NOMO-1 treated with dmso at 0.1 percent for 144 hours (cell line): ENCODE results near the gene HSPA2.
A peak's percentile ranks its signal among the peaks of the same experiment; 100 is the strongest.

Experiments
- DNase-seq: peaks from one replicate; lab custom pipeline; 2025; ENCODE audit not compliant: unreplicated experiment; lab: John Stamatoyannopoulos, UW

The HSPA2 gene

DNA sequence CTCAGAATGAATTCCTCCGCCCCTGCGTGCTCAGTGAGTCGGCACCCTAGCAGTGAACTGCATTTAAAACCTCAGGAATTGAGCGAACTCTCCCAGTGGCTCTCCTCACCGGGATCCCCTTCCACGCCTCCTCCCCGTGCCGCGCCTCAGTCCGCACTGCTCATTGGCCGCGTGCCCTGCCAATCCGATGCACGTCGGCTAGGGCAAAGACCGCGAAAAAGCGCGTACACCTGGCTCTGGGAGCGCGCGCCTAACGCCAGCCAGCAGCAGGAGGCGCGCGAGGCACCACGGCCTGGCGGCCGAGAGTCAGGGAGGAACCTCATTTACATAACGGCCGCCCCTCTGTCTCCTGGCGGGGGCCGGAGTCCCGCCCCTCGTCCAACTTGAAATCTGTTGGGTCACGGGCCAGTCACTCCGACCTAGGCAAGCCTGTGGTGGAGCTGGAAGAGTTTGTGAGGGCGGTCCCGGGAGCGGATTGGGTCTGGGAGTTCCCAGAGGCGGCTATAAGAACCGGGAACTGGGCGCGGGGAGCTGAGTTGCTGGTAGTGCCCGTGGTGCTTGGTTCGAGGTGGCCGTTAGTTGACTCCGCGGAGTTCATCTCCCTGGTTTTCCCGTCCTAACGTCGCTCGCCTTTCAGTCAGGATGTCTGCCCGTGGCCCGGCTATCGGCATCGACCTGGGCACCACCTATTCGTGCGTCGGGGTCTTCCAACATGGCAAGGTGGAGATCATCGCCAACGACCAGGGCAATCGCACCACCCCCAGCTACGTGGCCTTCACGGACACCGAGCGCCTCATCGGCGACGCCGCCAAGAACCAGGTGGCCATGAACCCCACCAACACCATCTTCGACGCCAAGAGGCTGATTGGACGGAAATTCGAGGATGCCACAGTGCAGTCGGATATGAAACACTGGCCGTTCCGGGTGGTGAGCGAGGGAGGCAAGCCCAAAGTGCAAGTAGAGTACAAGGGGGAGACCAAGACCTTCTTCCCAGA lies at the start of gene HSPA2:
HSPA2 (plus strand) TSS at position 534 of the 995 bp plus-strand sequence; CDS start at position 643, 109 bp downstream.
- peak; percentile 87 for DNase-seq

GRCh38 chr14:64491637-64492036 lies 48.9 kb upstream of the HSPA2 start:
- no peak for DNase-seq

DNA sequence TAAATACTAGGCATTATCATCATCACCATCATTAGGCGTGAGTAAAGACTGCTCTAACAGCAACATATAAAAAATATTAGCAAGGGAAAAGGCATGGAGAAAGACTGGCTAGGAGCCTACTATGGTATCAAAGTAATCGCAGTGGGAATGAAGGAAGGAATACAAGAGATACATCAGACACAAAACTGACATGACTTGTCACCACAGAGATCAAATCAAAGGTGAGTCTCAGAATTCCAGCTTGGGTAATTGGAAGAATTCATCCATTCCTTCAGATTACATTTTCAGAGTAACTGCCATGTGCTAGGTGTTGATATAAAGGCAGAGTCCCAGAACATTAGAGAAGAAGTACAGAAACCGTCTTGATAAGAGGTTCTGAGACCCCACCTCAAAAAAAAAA lies 47.1 kb upstream of the HSPA2 start:
- no peak for DNase-seq

GRCh38 chr14:64495252-64495651 lies 45.3 kb upstream of the HSPA2 start:
- DNase-seq, result no peak

DNA sequence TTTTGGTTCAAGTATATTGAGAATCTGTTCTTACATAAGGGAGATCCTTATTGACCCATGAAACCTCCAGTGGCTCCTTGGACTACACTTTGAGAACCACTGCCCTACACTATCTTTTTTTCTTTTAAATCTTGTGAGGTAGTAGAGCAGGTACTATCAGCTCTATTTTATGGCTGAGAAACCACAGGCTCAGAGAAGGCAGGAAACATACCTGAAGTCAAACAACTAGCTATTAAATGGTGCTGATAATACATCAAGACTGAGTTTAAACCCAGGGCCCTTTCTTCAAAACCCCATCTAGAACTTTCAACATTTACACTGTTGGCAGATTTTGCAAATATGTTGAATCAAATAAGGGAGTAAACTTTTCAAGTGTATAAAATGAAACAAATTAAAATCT lies 43.8 kb upstream of the HSPA2 start:
- DNase-seq, result no peak

DNA sequence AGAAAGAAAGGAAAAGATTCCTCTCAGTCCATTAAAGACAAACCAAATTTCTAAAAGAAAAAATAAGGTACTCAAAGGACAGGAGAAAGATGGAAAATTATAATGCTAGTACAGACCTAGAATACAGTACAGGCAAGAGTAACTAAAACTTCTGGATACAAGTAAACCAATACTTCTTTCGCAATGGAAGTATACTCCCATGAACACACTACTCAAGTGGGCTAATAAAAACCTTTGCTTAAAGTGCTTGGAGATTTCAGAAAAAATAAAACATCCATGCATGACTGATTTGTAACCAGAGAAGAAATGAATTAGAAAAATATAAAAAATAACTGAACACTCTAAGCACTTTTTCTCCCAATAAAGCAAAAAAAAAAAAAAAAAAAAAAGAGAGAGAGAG lies 40.5 kb upstream of the HSPA2 start:
- DNase-seq, result no peak

GRCh38 chr14:64501411-64502171 lies 39.0 kb upstream of the HSPA2 start:
- DNase-seq, result no peak

GRCh38 chr14:64502456-64502855 lies 38.1 kb upstream of the HSPA2 start:
- DNase-seq, result no peak

- no peak for DNase-seq
Observed at GRCh38 chr14:64502887-64503433, 37.6 kb upstream of the HSPA2 start.

DNA sequence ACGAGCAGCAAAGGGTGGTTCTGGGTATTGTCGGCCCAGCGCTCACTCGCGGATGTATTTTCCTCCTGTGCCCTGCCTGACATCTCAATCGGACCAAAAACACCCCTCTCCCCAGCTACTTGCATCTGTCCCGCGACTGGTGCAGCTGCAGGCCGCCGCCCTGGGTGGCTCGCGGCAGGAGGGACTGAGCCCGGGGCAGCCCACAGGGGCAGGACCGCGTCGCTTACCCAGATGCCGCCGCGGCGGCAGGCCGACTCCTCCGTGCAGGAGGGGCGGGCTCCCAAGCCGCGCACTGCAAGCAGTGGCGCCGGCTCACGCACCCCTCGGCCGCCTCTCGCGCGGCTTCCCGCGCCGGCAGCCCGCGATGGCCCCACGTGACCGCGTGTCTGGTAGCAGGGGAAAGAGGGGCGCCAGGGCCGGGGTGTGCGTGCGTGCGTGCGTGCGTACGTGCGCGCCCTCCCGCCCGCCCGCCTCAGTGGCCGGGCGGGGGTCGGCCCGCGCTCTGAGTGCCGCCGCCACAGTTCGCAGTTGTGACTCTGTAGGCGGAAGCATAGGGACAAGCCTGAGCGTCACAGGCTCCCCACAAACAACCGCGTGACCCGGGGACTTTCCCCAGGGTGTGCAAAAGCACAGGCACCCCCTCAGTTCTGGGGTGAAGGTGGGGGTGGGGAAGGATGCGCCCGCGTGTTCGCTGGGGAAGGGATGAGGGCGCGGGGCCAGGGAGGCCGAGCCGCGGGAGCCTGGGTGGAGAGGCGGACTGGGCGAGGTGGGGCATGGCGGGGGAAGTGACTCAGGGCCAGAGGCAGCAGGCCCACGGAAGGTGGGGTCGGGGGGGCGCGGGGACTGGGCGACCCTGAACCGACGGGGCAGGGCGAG lies 36.9 kb upstream of the HSPA2 start, which contains the start of gene ZBTB25:
ZBTB25 (minus strand) TSS at position 405 of the 876 bp plus-strand sequence. CDS start 13,305 bp downstream, outside the sequence.
- peak; percentile 77 for DNase-seq

GRCh38 chr14:64504310-64504896 lies 36.1 kb upstream of the HSPA2 start, which contains the start of gene ZBTB1:
Gene ZBTB1, plus strand, starts transcription at chr14:64504770. Its CDS starts 16,735 bp downstream, at chr14:64521505.
- DNase-seq, result peak; percentile 78

DNA sequence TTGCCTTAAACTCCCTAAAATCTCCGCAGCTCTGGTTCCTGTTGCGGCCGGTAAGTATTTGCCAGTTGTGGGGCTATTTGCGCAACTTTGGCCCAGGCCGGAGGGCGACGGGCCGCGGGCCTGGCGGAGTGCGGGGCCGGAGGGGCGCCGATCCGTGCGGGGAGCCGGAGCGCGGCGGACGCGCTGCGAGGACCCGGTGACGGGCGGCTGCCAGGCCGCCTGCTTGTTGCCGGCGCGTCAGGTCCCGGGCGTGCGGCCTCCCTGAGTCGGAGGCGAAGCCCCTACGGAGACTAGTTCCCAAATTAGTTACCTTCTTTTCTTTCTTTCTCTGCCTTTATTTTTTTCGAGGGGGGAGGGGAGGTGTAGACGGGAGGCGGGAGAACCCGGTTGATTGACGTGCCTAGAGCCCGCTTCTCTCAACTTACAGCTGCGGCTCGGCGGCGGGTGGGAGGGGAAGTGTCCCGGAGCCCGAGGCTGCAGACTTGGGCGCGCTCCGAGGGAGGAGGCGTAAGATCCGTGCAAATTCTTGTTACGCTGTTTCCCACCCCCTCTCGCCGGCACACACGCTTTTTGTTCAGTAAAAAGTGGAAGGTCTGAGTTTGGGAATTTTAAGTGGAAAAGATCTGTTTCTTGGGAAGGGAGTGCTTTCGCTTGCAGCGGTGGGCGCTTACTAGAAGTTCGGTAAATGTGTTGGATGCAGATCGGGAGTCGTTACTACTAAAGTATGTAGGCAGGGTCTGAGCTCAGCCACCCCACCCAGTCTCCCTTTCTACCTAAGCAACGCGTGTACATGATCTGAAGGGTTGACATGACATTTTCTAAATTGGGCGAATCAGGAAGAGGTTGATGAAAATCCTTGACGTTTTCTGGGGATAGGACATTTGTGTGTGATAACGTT lies 35.4 kb upstream of the HSPA2 start:
- DNase-seq, result peak; percentile 81

DNA sequence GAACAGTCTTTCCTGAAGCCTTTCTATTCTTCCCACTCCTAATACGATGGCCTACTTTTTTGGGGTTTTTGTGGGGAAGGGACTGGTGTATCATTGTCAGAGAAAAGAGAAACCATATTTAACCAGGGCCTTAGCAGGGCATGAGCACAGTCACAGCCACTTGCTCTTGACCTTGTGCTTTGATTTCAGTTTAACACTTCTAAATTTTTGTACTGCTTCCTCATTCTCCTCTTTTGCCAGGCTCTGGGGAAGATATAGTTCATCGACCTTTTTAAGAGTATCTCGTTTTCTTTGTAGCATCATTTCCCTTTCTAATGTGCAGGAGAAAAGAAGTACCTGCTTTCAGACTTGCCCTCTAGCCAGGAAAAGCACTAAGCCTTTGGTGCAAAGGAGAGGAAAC lies 33.8 kb upstream of the HSPA2 start:
- no peak for DNase-seq

DNA sequence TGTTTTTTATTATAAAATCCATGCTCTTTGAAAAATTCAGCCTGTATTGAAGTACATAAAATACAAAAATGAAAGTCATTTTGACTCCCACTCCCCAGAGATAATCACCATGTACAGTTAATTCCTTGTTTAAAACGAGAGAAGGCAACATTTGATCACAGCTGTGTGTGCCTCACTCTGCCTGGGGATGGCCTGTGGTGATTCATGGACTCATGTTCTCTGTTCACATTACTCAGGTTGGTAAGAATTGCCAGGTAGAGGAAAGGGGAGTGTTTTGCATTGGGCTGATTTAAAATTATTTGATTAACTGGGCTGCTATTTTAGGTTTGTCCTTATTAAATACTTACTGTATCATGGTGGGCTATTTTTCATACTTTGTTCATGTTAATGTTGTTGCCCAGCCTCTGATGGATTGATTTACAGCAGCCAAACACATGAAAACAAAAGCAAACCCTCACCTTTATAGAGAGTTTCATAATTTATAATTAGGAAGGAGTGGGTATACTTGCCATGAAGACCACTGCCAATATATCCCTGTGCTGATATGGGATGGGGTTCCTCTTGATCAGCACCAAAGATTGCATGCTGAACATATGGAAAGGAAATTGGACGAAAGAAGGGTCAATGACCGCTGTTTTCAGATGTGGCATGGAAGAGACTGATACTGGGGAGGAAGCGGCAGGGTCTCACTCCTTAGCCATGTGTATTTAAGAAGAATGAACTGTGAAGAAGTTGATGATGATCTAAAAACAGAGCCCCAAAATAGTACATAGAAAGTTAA lies 33.0 kb upstream of the HSPA2 start:
- no peak for DNase-seq

- no peak for DNase-seq
Observed at GRCh38 chr14:64508215-64508776, 32.2 kb upstream of the HSPA2 start.

DNA sequence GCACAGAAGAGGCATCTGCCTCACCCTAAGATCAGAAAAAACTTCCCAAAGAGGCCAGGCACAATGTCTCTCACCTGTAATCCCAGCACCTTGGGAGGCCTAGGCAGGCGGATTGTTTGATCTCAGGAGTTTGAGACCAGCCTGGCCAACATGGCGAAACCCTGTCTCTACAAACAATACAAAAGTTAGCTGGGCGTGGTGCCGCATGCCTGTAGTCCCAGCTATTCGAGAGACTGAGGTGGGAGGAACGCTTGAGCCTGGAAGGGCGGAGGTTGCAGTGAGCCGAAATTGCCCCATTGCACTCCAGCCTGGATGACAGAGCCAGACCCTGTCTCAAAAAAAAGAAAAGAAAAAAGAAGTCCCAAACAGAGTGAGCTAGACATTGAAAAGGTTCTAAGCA lies 31.5 kb upstream of the HSPA2 start:
- DNase-seq, result no peak

GRCh38 chr14:64510825-64511671 lies 29.5 kb upstream of the HSPA2 start:
- peak; percentile 37 for DNase-seq
